ENCODE data around the gene SKP1. TPM values are rescaled to one million over a fixed set of nuclear protein-coding genes. Genes with fewer than 3 reads are reported as not detected.

SKP1 gene
- total and polyA plus RNA-seq, 9 of the 15 experiments (the other 6 are each of a cell fraction or from before 2014, with no cell fraction given) = 301 to 2,109 (median 639) TPM

DNA sequence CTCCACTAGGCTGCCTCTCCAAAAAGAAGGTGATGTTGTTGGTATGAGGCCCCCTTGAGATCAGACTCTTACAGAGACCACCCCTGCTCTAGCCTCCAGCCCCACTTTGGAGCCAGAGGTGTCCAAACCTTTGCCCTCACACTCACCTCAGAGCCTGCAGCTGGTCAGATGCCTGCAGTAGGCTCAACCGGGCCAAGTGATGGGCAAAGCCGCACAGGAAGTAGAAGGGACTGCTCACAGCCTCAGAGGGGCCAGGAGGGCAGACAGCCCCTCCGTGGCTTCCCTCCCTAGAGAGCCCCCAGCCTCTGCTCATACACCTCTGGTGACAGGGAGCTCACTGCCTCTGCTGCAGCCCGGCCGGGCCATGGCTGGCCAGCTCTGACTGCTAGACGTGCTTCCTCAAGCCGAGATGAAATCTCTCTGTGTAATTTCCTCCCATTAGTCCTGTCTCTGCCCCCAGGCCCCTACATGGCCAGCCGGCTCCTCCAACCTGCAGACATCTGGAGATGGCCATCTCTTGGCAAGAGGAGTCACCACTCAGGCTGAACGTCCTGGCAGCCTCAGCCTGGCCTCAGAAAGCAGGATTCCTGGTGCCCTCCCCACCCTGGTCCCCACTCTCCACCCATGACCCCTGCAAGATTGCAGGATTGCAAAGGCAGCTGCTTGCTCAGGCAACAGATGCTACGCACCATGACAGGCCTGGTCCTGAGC is 69.6 kb downstream of the SKP1 start:
- Histone ChIP-seq H3K9me3 (replicated peaks; ENCODE audit: control insufficient read depth, insufficient read depth, low read depth, low read length) (no peaks in the 10 kb centered on the region), H3K4me1 (replicated peaks in 1 of 2; ENCODE audit: control insufficient read depth in 2 of 2, insufficient read depth in 2 of 2, low read length in 2 of 2) (peaks cover 6 to 14% of the 10 kb centered on the region in 2 experiments; a peak in 4 of 5 replicates), H3K4me3 (no peak overlapping the region), H3K36me3 (ENCODE audit: control insufficient read depth, insufficient read depth, low read length) (no peaks in the 10 kb centered on the region), H3K9me1 (ENCODE audit: control insufficient read depth, insufficient read depth, low read length) (peaks cover 3% of the 10 kb centered on the region), H3K27me3 (ENCODE audit: control insufficient read depth in 2 of 2, insufficient read depth in 2 of 2, low read length in 2 of 2) (no peaks in the 10 kb centered on the region), H3K9ac (ENCODE audit: insufficient read depth in 1 of 2, low read depth in 2 of 2, low read length in 2 of 2) (no peak overlapping the region), H2AFZ (ENCODE audit: low read depth, low read length) (no peak overlapping the region), H3K27ac (ENCODE audit: extremely low read depth, low read depth, low read length) (no peak overlapping the region), H3K4me2 (ENCODE audit: insufficient read depth, low read length) (no peak overlapping the region), H3K79me2 (ENCODE audit: control insufficient read depth, insufficient read depth, low read length) (no peaks in the 10 kb centered on the region), H4K20me1 (replicated peaks; ENCODE audit: control insufficient read depth, insufficient read depth, low read length) (0 out of 2 replicates have a peak, but pooled peaks cover 3% of the 10 kb centered on the region)
- in situ Hi-C loops (cut with MboI) (no loop called here), intact Hi-C loops (cut with micrococcal nuclease) (no loop called here)
- DNase-seq (ENCODE audit: extremely low read depth in 1 of 4, low spot score in 3 of 4) = no peak
- no TSS peak for BruUV-seq (replicated peaks)
- ATAC-seq = peak; percentile 34; the same call in 2 of the 3 replicates
- FAIRE-seq = no peak
- WGBS (ENCODE audit: insufficient coverage, low coverage, missing lambda C conversion rate) = 27% methylated on average over 9 of the region's 10 CpGs
- ChIA-PET POLR2A (interaction anchor here (1.0 kb wide), 1 partner anchor 30 kb away, joined by 4 read pairs; no protein-coding TSS in a partner anchor), CTCF (ENCODE audit: low intra/inter-chr PET ratio) (no interaction called here)
- TF ChIP-seq GATAD2B (IDR thresholded peaks at IDR 0.05; ENCODE audit: borderline replicate concordance) (no peak), ZNF695 (CRISPR knock-in tag; IDR thresholded peaks at IDR 0.05) (no peak), ARID1B (IDR thresholded peaks at IDR 0.05) (no peak), ZNF12 (CRISPR knock-in tag; IDR thresholded peaks at IDR 0.05) (no peak), ZNF589 (CRISPR knock-in tag; IDR thresholded peaks at IDR 0.05; ENCODE audit: low read depth) (no peak), GTF2E2 (tag; IDR thresholded peaks at IDR 0.05) (no peak), ZNF121 (CRISPR knock-in tag; conservative IDR thresholded peaks at IDR 0.05) (no peak), ZC3H11A (IDR thresholded peaks at IDR 0.05; ENCODE audit: low read depth, low read length) (no peak)
- TF ChIP-seq, protein P1, sequence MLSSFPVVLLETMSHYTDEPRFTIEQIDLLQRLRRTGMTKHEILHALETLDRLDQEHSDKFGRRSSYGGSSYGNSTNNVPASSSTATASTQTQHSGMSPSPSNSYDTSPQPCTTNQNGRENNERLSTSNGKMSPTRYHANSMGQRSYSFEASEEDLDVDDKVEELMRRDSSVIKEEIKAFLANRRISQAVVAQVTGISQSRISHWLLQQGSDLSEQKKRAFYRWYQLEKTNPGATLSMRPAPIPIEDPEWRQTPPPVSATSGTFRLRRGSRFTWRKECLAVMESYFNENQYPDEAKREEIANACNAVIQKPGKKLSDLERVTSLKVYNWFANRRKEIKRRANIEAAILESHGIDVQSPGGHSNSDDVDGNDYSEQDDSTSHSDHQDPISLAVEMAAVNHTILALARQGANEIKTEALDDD (IDR thresholded peaks at IDR 0.05) = no peak
- TF ChIP-seq, protein P2, sequence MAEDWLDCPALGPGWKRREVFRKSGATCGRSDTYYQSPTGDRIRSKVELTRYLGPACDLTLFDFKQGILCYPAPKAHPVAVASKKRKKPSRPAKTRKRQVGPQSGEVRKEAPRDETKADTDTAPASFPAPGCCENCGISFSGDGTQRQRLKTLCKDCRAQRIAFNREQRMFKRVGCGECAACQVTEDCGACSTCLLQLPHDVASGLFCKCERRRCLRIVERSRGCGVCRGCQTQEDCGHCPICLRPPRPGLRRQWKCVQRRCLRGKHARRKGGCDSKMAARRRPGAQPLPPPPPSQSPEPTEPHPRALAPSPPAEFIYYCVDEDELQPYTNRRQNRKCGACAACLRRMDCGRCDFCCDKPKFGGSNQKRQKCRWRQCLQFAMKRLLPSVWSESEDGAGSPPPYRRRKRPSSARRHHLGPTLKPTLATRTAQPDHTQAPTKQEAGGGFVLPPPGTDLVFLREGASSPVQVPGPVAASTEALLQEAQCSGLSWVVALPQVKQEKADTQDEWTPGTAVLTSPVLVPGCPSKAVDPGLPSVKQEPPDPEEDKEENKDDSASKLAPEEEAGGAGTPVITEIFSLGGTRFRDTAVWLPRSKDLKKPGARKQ (CRISPR knock-in tag; IDR thresholded peaks at IDR 0.05) = no peak
- TF ChIP-seq, protein P3, sequence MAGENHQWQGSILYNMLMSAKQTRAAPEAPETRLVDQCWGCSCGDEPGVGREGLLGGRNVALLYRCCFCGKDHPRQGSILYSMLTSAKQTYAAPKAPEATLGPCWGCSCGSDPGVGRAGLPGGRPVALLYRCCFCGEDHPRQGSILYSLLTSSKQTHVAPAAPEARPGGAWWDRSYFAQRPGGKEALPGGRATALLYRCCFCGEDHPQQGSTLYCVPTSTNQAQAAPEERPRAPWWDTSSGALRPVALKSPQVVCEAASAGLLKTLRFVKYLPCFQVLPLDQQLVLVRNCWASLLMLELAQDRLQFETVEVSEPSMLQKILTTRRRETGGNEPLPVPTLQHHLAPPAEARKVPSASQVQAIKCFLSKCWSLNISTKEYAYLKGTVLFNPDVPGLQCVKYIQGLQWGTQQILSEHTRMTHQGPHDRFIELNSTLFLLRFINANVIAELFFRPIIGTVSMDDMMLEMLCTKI (IDR thresholded peaks at IDR 0.05; ENCODE audit: partially characterized antibody) = no peak
- TF ChIP-seq, protein P4, sequence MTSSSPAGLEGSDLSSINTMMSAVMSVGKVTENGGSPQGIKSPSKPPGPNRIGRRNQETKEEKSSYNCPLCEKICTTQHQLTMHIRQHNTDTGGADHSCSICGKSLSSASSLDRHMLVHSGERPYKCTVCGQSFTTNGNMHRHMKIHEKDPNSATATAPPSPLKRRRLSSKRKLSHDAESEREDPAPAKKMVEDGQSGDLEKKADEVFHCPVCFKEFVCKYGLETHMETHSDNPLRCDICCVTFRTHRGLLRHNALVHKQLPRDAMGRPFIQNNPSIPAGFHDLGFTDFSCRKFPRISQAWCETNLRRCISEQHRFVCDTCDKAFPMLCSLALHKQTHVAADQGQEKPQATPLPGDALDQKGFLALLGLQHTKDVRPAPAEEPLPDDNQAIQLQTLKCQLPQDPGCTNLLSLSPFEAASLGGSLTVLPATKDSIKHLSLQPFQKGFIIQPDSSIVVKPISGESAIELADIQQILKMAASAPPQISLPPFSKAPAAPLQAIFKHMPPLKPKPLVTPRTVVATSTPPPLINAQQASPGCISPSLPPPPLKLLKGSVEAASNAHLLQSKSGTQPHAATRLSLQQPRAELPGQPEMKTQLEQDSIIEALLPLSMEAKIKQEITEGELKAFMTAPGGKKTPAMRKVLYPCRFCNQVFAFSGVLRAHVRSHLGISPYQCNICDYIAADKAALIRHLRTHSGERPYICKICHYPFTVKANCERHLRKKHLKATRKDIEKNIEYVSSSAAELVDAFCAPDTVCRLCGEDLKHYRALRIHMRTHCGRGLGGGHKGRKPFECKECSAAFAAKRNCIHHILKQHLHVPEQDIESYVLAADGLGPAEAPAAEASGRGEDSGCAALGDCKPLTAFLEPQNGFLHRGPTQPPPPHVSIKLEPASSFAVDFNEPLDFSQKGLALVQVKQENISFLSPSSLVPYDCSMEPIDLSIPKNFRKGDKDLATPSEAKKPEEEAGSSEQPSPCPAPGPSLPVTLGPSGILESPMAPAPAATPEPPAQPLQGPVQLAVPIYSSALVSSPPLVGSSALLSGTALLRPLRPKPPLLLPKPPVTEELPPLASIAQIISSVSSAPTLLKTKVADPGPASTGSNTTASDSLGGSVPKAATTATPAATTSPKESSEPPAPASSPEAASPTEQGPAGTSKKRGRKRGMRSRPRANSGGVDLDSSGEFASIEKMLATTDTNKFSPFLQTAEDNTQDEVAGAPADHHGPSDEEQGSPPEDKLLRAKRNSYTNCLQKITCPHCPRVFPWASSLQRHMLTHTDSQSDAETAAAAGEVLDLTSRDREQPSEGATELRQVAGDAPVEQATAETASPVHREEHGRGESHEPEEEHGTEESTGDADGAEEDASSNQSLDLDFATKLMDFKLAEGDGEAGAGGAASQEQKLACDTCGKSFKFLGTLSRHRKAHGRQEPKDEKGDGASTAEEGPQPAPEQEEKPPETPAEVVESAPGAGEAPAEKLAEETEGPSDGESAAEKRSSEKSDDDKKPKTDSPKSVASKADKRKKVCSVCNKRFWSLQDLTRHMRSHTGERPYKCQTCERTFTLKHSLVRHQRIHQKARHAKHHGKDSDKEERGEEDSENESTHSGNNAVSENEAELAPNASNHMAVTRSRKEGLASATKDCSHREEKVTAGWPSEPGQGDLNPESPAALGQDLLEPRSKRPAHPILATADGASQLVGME (CRISPR knock-in tag; IDR thresholded peaks at IDR 0.05) = no peak

Measured in K562 (cell line).